HepG2 (cell line): Measurements from ENCODE around the gene PLXNA4. TPM values are rescaled to one million over a fixed set of nuclear protein-coding genes. Genes with fewer than 3 reads are reported as not detected.

Experiments used
- ATAC-seq: fragments of 200-7000 bp; cut with Tn5 transposase; 3 replicates; pipeline ENCODE4 v1.9.1; 2020; ENCODE audit warnings: mild to moderate bottlenecking, moderate library complexity
- BruUV-seq: library from RNA; stranded (reverse); fragments of 400-500 nt; replicated peaks from 2 replicates; lab custom pipeline; 2021; lab: Mats Ljungman, UMichigan
- CTCF ChIA-PET: fragments of 300-600 bp; formaldehyde crosslinking; extraction: SDS; loops from one replicate; lab custom pipeline; 2021; ENCODE audit warnings: low total read pairs, inconsistent platforms, low intra/inter-chr PET ratio; lab: Yijun Ruan, JAX
- POLR2A ChIA-PET: fragments of 350-600 bp; sonication (Branson Sonifier 250); formaldehyde crosslinking; loops from one replicate; lab custom pipeline; 2020; ENCODE audit warnings: antibody characterized with exemption, inconsistent platforms; lab: Yijun Ruan, JAX
- DNase-seq: peaks from one replicate; pipeline ENCODE4 v3.0.0-alpha.2; 2015; ENCODE audit warnings: low spot score
- FAIRE-seq: peaks from 3 replicates; lab custom pipeline; 2011; peaks lifted over from hg19 to GRCh38; lab: Jason Lieb, UNC
- H2AFZ ChIP-seq: one replicate; pipeline ENCODE4 v1.6.1; 2011; ENCODE audit warnings: low read length, inconsistent platforms
- H3K27ac ChIP-seq: fragments of 300-600 bp; 3 replicates; pipeline ENCODE4 v1.8.0; 2011; ENCODE audit warnings: mixed run types, mild to moderate bottlenecking, mixed read lengths, low read length, inconsistent platforms; ENCODE audit not compliant: insufficient read depth; ENCODE audit errors: extremely low read length
- H3K27me3 ChIP-seq, 2 experiments: fragments of 200-600 bp in 1 of 2; 2 replicates in 1 of 2; 3 replicates in 1 of 2; pipeline versions ENCODE4 v1.6.0 to v1.8.0; 2011; ENCODE audit warnings: low read length in 2 of 2, mild to moderate bottlenecking in 2 of 2, moderate library complexity in 2 of 2, inconsistent platforms in 1 of 2; ENCODE audit not compliant: insufficient read depth in 2 of 2, control insufficient read depth in 1 of 2
- H3K36me3 ChIP-seq, 2 experiments: fragments of 200-600 bp in 1 of 2; replicated peaks in 1 of 2; 2 replicates in 1 of 2; 3 replicates in 1 of 2; pipeline versions ENCODE4 v1.5.1 to v1.8.0; 2011; ENCODE audit warnings: low read length in 2 of 2, inconsistent platforms in 1 of 2; ENCODE audit not compliant: insufficient read depth in 2 of 2, control insufficient read depth in 1 of 2
- H3K4me1 ChIP-seq: 2 replicates; pipeline ENCODE4 v1.5.1; 2012; ENCODE audit warnings: low read length, inconsistent platforms; ENCODE audit not compliant: insufficient read depth
- H3K4me2 ChIP-seq: 2 replicates; pipeline ENCODE4 v1.6.0; 2011; ENCODE audit warnings: low read depth, low read length, inconsistent platforms
- H3K4me3 ChIP-seq, 3 experiments: fragments of 200-600 bp in 1 of 3; sonication (generic), shearing (Covaris generic) in 1 of 3; replicated peaks in 1 of 3; 2 replicates each; pipeline ENCODE4 v1.5.1; 2011 to 2016; ENCODE audit warnings: low read length in 3 of 3, inconsistent platforms in 2 of 3, low read depth in 2 of 3, mild to moderate bottlenecking in 2 of 3, control low read depth in 1 of 3, mixed read lengths in 1 of 3; ENCODE audit not compliant: insufficient read depth in 1 of 3
- H3K79me2 ChIP-seq: one replicate; pipeline ENCODE4 v1.6.1; 2011; ENCODE audit warnings: low read length, inconsistent platforms; ENCODE audit not compliant: insufficient read depth
- H3K9ac ChIP-seq: 2 replicates; pipeline ENCODE4 v1.6.0; 2011; ENCODE audit warnings: mild to moderate bottlenecking, low read depth, low read length, inconsistent platforms; ENCODE audit not compliant: insufficient read depth
- H3K9me3 ChIP-seq: 2 replicates; pipeline ENCODE4 v1.5.1; 2012; ENCODE audit warnings: mild to moderate bottlenecking, low read length
- H4K20me1 ChIP-seq: 2 replicates; pipeline ENCODE4 v1.6.0; 2011; ENCODE audit warnings: inconsistent platforms, mild to moderate bottlenecking, low read length, moderate library complexity; ENCODE audit not compliant: insufficient read depth
- ADNP ChIP-seq: sonication (generic); formaldehyde crosslinking; IDR thresholded peaks from 2 replicates; pipeline ENCODE4 v1.4.0; 2020; ENCODE audit warnings: missing genetic modification reagents
- CREB1 ChIP-seq, 2 experiments: fragments of 450-650 bp in 1 of 2; IDR thresholded peaks; 2 replicates each; pipeline ENCODE4 v1.6.1; 2016 to 2017; ENCODE audit warnings: control low read depth in 1 of 2, mild to moderate bottlenecking in 1 of 2, missing compliant biosample characterization in 1 of 2, missing genetic modification characterization in 1 of 2
- FOSL2 ChIP-seq: sonication (generic); formaldehyde crosslinking; IDR thresholded peaks from 2 replicates; pipeline ENCODE4 v1.4.0; 2020; ENCODE audit warnings: missing genetic modification reagents
- NFE2L2 ChIP-seq: fragments of 150-350 bp; IDR thresholded peaks from 2 replicates; pipeline ENCODE4 v1.6.1; 2014; ENCODE audit warnings: low read length
- ZIK1 ChIP-seq: sonication (generic); formaldehyde crosslinking; IDR thresholded peaks from 2 replicates; pipeline ENCODE4 v1.5.0; 2020; ENCODE audit warnings: mild to moderate bottlenecking, low read depth, missing genetic modification reagents, borderline replicate concordance
- ZNF558 ChIP-seq: sonication (generic); formaldehyde crosslinking; IDR thresholded peaks from 2 replicates; pipeline ENCODE4 v1.9.0; 2022; ENCODE audit warnings: mild to moderate bottlenecking, missing genetic modification reagents, borderline replicate concordance
- WGBS: methylation state at CpG from one replicate; pipeline ENCODE4 v1.1.6; 2017; ENCODE audit warnings: low lambda C conversion rate; 5-methylcytosine and 5-hydroxymethylcytosine counted together
- in situ Hi-C: cut with HindIII; loops from 2 replicates; pipeline ENCODE4 v1.10.0; 2017; ENCODE audit warnings: low pct_unique_long_range_greater_than_20kb; ENCODE audit not compliant: extremely low pct_ligation_motif_present
- intact Hi-C: fragments of 100-400 bp; cut with micrococcal nuclease; formaldehyde crosslinking; loops from one replicate; pipeline ENCODE4 v1.10.0; 2022; ENCODE audit not compliant: unreplicated experiment
- polyA plus RNA-seq, 8 experiments: library from polyadenylated mRNA; depleted of rRNA in 3 of 8; stranded (reverse) in 7 of 8; unstranded in 1 of 8; fragments of >200 nt; fragmentation: Illumina TruSeq in 4 of 8; extraction: Trizol in 4 of 8; gene quantifications; 2 replicates each; pipeline versions ENCODE4 v1.2.1 to v1.2.3, GENCODE V29; 2011 to 2016; ENCODE audit warnings: low read depth in 4 of 8, missing spikeins in 1 of 8, mixed read lengths in 1 of 8; ENCODE audit not compliant: insufficient read depth in 1 of 8
- total RNA-seq, 5 experiments: library from RNA; depleted of rRNA; stranded (reverse); fragments of >200 nt; fragmentation: Illumina TruSeq; extraction: Trizol; gene quantifications; 2 replicates each; pipeline ENCODE4 v1.2.3, GENCODE V29; 2016; ENCODE audit warnings: low read depth in 1 of 5
- TF ChIP-seq, protein P1 (sequence below): sonication (generic); formaldehyde crosslinking; IDR thresholded peaks from 2 replicates; pipeline ENCODE4 v1.9.0; 2022; ENCODE audit warnings: low read depth, missing genetic modification reagents
- TF ChIP-seq, protein P2 (sequence below): sonication (generic); formaldehyde crosslinking; IDR thresholded peaks from 2 replicates; pipeline ENCODE4 v1.5.0; 2020; ENCODE audit warnings: mild to moderate bottlenecking, low read depth, missing genetic modification reagents, borderline replicate concordance
- TF ChIP-seq, protein P3 (sequence below): sonication (generic); formaldehyde crosslinking; IDR thresholded peaks from 2 replicates; pipeline ENCODE4 v1.4.0; 2020; ENCODE audit warnings: mild to moderate bottlenecking, missing genetic modification reagents, borderline replicate concordance
- TF ChIP-seq, protein P4 (sequence below): sonication (generic); formaldehyde crosslinking; IDR thresholded peaks from 2 replicates; pipeline ENCODE4 v1.8.0; 2022; ENCODE audit warnings: missing genetic modification reagents, mild to moderate bottlenecking, moderate library complexity, borderline replicate concordance
- TF ChIP-seq, protein P5 (sequence below): sonication (generic); formaldehyde crosslinking; IDR thresholded peaks from 2 replicates; pipeline ENCODE4 v1.9.0; 2022; ENCODE audit warnings: missing genetic modification reagents, mild to moderate bottlenecking, borderline replicate concordance

PLXNA4 gene
- total and polyA plus RNA-seq, 2 of the 13 experiments (the other 11 are each of a cell fraction or from before 2014, with no cell fraction given) = 0.01 to 0.04 TPM

DNA sequence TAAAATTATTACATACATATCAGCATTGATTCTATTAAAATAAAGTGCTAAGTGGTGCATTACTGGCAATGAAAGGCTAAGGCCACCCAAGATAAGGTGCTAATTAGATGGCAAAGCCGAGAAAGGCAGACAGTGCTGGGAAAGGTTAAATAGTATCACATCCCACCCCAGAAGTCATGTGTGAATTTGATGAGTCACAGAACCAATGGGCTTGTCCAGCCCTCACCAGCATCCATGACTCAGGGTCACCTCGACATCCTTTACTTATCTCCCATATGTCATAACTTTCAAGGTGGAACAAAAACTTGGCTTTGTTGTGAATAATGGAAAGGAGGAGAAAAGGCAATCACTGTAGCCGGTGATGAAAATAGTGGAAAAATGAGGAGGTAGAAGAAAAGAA lies 459.1 kb downstream of the PLXNA4 start:
- intact Hi-C loops = no loop called here
- no peaks in the 10 kb centered on the region for H3K9me3 ChIP-seq
- DNase-seq (no peak), ATAC-seq (no peak), FAIRE-seq (no peak)
- in situ Hi-C loops = no loop called here
- H2AFZ ChIP-seq = no peak overlapping the region
- no peaks in the 10 kb centered on the region for H4K20me1 ChIP-seq
- H3K27me3 ChIP-seq = peaks cover 0 to 7% of the 10 kb centered on the region in 2 experiments; a peak in 2 of 5 replicates
- CTCF ChIA-PET = no interaction called here
- POLR2A ChIA-PET = no interaction called here
- H3K4me1 ChIP-seq = no peaks in the 10 kb centered on the region
- whole genome bisulfite sequencing = 2% methylated on average over 3 of the region's 3 CpGs
- H3K79me2 ChIP-seq = no peaks in the 10 kb centered on the region
- H3K4me3 ChIP-seq = no peak overlapping the region
- H3K36me3 ChIP-seq = no peaks in the 10 kb centered on the region
- BruUV-seq = no TSS peak
- H3K4me2 ChIP-seq = no peak overlapping the region
- no peak overlapping the region for H3K9ac ChIP-seq
- TF ChIP-seq ZNF558 (CRISPR knock-in tag) (no peak), ZIK1 (CRISPR knock-in tag) (no peak), NFE2L2 (peak; percentile 15; the same call in 1 of the 2 replicates), FOSL2 (CRISPR knock-in tag) (no peak), ADNP (no peak), CREB1 (IDR thresholded peaks at IDR 0.05) (0 out of 2 replicates have a peak, but pooled peaks have one; percentile 7), CREB1 (CRISPR knock-in tag; IDR thresholded peaks at IDR 0.05) (no peak)
- TF ChIP-seq, protein P1, sequence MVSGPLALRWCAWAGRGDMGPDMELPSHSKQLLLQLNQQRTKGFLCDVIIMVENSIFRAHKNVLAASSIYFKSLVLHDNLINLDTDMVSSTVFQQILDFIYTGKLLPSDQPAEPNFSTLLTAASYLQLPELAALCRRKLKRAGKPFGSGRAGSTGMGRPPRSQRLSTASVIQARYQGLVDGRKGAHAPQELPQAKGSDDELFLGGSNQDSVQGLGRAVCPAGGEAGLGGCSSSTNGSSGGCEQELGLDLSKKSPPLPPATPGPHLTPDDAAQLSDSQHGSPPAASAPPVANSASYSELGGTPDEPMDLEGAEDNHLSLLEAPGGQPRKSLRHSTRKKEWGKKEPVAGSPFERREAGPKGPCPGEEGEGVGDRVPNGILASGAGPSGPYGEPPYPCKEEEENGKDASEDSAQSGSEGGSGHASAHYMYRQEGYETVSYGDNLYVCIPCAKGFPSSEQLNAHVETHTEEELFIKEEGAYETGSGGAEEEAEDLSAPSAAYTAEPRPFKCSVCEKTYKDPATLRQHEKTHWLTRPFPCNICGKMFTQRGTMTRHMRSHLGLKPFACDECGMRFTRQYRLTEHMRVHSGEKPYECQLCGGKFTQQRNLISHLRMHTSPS (CRISPR knock-in tag) = no peak
- TF ChIP-seq, protein P2, sequence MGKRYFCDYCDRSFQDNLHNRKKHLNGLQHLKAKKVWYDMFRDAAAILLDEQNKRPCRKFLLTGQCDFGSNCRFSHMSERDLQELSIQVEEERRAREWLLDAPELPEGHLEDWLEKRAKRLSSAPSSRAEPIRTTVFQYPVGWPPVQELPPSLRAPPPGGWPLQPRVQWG = no peak
- TF ChIP-seq, protein P3, sequence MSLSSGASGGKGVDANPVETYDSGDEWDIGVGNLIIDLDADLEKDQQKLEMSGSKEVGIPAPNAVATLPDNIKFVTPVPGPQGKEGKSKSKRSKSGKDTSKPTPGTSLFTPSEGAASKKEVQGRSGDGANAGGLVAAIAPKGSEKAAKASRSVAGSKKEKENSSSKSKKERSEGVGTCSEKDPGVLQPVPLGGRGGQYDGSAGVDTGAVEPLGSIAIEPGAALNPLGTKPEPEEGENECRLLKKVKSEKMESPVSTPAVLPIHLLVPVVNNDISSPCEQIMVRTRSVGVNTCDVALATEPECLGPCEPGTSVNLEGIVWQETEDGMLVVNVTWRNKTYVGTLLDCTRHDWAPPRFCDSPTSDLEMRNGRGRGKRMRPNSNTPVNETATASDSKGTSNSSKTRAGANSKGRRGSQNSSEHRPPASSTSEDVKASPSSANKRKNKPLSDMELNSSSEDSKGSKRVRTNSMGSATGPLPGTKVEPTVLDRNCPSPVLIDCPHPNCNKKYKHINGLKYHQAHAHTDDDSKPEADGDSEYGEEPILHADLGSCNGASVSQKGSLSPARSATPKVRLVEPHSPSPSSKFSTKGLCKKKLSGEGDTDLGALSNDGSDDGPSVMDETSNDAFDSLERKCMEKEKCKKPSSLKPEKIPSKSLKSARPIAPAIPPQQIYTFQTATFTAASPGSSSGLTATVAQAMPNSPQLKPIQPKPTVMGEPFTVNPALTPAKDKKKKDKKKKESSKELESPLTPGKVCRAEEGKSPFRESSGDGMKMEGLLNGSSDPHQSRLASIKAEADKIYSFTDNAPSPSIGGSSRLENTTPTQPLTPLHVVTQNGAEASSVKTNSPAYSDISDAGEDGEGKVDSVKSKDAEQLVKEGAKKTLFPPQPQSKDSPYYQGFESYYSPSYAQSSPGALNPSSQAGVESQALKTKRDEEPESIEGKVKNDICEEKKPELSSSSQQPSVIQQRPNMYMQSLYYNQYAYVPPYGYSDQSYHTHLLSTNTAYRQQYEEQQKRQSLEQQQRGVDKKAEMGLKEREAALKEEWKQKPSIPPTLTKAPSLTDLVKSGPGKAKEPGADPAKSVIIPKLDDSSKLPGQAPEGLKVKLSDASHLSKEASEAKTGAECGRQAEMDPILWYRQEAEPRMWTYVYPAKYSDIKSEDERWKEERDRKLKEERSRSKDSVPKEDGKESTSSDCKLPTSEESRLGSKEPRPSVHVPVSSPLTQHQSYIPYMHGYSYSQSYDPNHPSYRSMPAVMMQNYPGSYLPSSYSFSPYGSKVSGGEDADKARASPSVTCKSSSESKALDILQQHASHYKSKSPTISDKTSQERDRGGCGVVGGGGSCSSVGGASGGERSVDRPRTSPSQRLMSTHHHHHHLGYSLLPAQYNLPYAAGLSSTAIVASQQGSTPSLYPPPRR (CRISPR knock-in tag) = no peak
- TF ChIP-seq, protein P4, sequence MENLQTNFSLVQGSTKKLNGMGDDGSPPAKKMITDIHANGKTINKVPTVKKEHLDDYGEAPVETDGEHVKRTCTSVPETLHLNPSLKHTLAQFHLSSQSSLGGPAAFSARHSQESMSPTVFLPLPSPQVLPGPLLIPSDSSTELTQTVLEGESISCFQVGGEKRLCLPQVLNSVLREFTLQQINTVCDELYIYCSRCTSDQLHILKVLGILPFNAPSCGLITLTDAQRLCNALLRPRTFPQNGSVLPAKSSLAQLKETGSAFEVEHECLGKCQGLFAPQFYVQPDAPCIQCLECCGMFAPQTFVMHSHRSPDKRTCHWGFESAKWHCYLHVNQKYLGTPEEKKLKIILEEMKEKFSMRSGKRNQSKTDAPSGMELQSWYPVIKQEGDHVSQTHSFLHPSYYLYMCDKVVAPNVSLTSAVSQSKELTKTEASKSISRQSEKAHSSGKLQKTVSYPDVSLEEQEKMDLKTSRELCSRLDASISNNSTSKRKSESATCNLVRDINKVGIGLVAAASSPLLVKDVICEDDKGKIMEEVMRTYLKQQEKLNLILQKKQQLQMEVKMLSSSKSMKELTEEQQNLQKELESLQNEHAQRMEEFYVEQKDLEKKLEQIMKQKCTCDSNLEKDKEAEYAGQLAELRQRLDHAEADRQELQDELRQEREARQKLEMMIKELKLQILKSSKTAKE (CRISPR knock-in tag) = no peak
- TF ChIP-seq, protein P5, sequence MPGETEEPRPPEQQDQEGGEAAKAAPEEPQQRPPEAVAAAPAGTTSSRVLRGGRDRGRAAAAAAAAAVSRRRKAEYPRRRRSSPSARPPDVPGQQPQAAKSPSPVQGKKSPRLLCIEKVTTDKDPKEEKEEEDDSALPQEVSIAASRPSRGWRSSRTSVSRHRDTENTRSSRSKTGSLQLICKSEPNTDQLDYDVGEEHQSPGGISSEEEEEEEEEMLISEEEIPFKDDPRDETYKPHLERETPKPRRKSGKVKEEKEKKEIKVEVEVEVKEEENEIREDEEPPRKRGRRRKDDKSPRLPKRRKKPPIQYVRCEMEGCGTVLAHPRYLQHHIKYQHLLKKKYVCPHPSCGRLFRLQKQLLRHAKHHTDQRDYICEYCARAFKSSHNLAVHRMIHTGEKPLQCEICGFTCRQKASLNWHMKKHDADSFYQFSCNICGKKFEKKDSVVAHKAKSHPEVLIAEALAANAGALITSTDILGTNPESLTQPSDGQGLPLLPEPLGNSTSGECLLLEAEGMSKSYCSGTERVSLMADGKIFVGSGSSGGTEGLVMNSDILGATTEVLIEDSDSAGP = no peak
- H3K27ac ChIP-seq = no peak overlapping the region
